ENCODE measurements around the gene PNMA8C.
"Not testable (repeated sequence)": the region's sequence is repeated elsewhere in the genome, so short reads cannot be mapped to it uniquely, and the experiment has no call there.

Gene PNMA8C

DNA sequence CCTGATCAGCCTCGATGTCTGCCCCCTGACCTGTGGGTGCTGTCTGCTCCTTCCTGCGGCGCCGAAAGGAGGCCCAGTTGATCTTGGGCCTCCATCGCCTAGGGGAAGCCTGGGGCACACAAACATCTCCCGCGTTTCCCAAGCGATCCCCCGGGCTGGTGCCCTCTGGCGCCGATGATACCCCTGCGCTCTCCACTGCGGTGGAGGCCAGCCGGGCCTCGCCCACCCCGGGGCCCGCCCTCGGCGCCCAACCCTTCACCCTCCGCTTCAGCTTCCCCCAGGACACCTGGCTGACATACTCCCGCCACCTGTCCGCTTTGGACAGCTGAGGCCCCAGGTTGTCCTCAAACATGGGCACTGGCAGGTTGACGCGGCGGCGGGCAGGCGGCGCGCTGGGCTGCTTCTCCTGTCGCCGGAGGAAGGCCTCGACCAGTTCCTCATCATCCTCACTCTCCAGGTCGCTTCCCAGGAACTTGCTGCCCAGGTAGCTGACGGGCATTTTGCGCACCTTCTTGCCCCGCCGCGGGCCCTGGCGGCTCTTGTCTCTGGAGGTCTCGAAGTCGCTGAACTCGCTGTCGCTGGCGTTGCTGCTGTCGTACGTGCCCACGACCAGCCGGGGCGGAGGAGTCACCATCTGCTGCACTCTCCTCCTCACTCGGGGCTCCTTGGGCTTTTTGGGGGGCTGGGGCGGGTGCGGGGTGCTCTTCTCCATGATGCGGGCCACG is 16.6 kb downstream of the PNMA8C start:
- no peak for DNase-seq (ENCODE audit: low read depth in 4 of 4, low spot score in 1 of 4)

DNA sequence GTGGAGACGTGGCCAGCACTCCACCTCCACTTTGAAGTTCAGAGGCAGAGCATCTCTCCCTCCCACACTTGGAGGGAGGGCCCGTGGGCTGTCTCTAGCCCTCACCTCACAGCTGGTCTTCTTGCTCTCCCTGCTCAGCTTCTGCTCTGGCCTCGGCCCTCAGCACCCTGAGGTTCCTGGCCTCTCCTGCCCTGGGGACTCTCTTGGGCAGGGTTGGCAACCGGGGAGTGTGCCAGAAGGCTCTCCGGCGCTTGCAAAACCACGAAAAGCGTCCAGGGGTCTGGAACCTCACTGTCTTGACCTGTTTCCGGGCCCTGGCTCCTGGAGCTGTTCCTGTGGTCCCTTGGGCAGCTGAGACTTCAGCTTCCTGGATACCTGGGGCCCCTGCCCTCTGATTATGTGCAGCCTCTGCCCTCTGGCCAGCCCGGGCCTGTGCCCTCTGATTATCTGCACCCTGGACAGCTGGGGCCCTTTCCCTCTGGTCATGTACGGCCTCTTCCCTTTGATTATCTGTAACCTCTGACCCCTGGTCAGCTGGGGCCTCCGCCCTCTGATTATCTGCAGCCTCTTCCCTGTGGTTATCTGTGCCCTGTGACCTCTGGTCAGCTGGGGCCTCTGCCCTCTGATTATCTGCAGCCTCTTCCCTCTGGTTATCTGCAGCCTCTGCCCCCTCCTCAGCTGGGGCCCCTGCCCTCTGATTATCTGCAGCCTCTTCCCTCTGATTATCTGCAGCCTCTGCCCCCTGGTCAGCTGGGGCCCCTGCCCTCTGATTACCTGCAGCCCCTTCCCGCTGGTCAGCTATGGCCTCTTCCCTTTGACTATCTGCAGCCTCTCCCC is 17.4 kb downstream of the PNMA8C start:
- DNase-seq (ENCODE audit: low read depth in 4 of 4, low spot score in 1 of 4), result no peak

DNA sequence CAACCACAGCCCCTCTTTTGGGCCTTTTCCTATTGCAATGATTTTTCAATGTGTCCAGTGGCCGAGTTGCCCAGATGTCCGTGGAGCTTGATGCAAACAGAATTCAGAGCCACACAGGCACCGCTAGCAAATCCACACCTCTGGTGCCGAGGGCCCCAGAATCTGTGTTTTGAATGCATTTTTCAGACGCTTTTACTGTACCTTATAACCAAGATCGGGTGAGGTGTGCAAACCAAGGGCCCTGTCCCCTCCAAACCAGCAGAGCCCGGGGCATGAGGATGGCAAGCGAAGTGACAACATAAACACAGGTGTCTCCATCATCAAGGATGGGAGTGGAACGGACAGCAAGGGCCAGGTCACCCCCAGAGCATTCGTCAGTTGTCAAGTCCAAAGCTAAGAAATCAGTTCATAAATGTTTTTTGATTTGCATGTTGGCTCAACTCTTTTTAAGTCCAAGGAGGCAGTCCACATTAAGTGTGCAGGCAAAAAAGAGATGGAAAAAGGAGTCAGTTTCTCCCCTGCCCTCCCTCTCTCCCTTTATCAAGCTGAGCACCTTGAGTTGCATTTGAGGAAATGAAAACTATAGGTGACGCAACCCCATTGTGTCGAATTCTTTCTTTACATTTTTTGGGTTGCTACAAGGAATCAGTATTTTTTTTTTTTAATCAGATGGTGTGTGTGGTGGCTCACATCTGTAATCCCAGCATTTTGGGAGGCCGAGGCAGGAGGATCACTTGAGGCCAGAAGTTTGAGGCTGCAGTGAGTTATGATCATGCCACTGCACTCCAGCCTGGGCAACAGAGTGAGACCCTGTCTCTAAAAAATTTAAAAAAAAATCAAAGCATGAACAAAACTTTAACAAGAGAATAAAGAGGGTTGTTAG is 18.3 kb downstream of the PNMA8C start:
- DNase-seq (ENCODE audit: low read depth in 4 of 4, low spot score in 1 of 4), result no peak

DNA sequence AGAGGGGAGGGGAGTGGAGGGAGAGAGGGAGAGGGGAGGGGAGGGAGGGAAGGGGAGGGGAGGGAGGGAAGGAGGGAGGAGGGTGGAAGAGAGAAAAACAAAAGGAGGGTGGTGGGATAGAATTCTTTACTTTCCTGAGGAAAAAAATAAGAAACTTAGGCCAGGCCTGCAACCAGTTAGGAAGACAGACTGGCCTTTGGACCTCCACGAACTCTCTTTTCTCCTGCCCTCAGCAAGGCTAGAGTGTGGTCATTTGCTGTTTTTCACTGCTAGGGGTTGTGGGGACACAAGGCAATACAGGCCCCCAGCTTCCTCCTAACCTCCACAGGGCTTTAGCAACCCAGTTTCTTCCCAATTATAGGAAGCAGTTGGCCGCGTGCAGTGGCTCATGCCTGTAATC is 19.5 kb downstream of the PNMA8C start:
- DNase-seq (ENCODE audit: low read depth in 4 of 4, low spot score in 1 of 4), result no peak

DNA sequence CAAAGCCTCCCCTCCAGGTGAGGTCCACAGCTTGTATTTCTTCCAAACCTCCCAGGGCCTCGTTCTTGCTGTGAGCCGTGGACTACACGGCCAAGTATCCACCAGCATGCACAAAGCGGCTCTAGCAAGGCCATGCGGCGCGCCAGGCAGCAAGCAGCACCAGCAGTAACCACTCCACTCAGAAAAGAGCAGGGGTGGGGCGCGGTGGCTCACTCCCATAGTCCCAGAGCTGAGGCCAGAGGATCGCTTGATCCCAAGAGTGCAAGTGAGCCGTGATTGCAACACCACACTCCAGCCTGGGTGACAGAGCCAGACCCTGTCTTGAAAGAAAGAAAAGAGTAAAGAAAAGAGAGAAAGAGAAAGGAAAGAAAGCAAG is 20.1 kb downstream of the PNMA8C start:
- DNase-seq (ENCODE audit: low read depth in 4 of 4, low spot score in 1 of 4), result no peak

DNA sequence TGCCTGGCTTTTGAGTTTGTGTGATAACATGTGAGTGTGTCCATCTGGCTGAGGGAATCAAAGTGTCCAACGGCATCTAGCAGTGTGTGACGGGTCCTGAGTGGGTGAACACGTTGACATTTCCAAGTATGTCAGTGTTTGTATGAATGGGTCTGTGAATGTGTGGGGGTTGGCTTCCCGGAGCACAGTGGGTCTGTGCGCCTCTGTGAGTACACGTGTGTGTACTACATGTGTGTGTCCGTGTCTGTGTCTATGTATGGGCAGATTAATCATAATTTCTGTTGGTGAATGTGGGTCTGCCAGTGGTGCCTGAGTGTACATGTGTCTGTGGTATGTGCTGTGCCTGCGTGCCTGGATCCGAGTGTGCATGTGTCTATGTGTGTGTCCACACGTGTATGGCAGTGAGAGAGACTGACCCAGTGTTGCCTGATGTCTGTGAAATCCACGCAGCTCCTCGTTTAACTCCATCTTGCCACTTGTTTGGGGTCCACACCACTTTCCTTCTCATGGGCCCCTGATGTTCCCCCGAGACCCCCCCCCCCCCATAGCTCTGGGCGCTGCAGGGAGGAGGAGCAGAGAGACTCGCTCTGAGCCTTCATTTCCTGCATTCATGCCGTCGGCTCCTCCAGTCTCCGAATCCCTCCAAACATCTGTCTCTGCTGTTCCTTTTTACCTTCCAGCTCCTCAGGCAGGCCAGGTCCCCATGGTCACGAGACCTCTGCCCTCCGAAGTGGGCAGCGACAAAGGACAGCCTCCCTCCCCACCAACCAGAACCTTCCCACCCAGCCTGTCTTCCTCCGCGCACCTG is 20.7 kb downstream of the PNMA8C start:
- no peak for DNase-seq (ENCODE audit: low read depth in 4 of 4, low spot score in 1 of 4)

DNA sequence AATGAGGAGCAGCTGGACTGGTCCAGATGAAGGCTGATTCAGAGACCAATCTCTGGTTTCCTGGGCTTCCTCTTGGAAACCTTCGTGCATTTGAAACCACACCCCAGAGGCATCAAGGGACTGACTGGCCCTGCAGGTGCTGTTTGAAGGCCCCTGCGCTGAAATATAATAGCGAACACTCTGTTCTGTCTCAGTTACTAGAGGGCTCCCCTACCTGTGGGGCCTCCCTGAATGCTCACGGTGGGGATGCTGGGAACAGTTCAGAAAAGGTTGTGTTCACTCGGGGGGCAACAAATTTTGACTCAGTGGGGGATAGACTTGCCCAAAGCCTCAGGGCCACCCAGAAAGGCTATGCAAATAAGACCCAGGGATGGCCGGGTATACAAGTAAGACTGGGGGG is 21.8 kb downstream of the PNMA8C start:
- DNase-seq (ENCODE audit: low read depth in 4 of 4, low spot score in 1 of 4), result no peak

DNA sequence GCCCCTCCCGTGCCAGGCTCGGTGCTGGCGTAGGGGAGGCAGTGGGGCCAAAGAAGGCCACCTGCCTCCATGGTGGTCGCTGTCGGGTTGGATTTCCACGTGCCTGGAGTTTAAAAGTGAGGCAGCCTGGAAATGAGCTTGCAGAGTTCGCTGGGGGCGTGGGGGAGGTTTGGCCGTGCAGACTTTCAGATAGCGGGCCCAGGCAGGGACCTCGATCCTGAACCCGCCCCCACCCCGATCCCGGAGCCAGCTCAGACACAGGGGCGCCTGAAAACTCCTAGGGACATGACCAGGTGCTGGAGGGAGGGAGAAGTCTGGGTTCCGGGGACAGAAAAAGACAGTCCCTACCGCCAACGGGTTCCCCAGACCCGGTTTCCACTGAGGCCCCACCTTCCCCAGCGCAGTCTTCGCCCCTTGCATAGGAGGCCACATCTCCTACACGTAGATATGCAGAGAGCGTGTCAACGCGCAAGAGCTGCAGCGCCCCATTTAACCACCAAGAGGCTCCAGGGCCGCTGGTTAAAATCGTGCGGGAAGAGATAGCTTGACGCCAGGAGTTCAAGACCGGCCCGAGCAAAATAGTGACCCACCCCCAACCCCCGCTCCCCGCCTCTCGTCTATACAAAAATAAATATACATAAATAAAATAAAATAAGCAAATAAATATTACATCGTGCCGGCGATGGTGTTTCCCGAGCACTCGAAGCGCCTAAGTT is 23.8 kb downstream of the PNMA8C start:
- DNase-seq (ENCODE audit: low read depth in 4 of 4, low spot score in 1 of 4), result no peak

DNA sequence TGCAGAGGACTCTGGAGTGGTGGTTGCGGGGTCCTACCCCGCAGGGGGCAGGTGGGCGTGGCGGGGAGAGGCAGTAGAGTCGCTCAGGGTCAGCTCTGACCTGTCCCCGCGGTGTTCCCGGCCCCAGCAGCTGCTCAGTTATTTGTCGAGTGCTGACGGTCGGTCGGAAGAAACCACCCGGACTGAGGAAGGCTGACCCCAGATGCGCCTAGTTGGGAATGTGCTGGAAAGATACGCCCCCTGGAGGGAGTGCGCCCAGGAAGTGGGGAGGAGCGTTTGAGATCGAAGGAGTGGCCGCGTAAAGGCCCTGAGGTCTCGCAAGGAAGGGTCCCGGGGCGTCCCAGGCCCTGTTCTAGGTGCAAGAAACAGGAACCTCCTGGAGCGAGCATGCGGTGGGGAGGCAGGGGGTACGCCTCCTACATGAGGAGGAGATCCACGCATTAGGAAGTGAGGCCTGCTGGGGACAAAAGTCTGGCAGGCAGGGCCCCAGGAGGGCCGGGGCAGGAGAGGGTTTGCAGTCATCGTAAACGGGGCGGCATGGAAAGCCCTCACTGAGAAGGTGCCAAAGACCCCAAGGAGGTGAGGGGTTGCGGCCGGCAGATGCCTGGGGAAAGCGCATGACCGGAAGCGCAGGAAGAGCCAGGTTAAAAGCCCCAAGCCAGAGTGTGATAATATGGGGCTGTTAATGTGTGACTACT is 24.5 kb downstream of the PNMA8C start:
- DNase-seq (ENCODE audit: low read depth in 4 of 4, low spot score in 1 of 4), result no peak

DNA sequence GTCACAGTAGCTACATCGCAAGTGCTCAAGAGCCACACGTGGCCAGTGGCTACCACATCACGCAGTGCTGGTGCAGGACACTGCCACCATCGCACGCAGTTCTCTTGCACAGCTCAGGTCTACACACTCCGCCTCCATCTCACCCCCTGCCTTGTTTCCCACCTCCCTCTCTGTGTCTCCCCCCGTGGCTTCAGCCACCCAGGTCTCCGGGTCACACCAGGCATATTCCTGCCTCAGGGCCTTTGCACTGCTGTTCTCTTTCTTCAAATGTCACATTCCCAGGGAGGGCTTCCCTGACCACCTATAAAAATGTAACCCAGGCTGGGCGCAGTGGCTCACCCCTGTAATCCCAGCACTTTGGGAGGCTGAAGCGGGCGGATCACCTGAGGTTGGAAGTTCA is 26.0 kb downstream of the PNMA8C start:
- no peak for DNase-seq (ENCODE audit: low read depth in 4 of 4, low spot score in 1 of 4)

DNA sequence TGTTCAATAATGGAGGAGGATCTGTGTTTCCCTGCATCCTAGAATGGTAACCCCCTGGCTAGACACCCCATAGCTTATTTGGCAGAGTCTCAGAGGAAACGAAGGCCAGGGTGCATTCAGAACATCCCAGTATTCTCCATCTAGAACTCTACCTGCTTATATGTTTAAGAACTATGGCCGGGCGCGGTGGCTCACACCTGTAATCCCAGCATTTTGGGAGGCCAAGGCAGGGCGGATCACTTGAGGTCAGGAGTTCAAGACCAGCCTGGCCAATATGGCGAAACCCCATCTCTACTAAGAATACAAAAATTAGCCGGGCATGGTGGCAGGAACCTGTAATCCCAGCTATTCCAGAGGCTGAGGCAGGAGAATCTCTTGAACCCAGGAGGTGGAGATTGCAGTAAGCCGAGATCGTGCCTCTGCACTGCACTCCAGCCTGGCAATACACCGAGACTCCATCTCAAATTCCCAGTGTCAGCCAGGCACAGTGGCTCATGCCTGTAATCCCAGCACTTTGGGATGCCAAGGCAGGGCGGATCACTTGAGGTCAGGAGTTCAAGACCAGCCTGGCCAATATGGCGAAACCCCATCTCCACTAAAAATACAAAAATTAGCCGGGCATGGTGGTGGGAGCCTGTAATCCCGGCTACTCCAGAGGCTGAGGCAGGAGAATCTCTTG is 30.8 kb downstream of the PNMA8C start:
- not testable (repeated sequence) for DNase-seq (ENCODE audit: low read depth in 4 of 4, low spot score in 1 of 4)

DNA sequence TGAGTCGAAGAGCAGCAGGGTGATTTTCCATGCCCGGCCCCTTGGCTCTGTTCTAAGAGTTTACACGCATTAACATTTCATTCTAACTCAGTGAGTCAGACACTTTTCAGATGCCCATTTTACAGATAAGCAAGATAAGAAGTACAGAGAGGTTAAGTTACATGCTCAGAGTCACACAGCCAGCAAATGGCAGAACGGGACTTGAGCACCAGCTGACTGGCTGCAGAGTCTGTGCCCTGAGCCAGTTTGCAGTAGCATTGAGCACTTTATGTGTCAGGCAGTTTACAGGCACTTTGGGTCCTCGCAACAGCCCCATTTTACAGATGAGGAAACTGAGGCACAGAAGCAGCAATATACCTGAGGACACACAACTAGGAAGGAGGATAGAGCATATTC is 34.3 kb downstream of the PNMA8C start:
- no peak for DNase-seq (ENCODE audit: low read depth in 4 of 4, low spot score in 1 of 4)

DNA sequence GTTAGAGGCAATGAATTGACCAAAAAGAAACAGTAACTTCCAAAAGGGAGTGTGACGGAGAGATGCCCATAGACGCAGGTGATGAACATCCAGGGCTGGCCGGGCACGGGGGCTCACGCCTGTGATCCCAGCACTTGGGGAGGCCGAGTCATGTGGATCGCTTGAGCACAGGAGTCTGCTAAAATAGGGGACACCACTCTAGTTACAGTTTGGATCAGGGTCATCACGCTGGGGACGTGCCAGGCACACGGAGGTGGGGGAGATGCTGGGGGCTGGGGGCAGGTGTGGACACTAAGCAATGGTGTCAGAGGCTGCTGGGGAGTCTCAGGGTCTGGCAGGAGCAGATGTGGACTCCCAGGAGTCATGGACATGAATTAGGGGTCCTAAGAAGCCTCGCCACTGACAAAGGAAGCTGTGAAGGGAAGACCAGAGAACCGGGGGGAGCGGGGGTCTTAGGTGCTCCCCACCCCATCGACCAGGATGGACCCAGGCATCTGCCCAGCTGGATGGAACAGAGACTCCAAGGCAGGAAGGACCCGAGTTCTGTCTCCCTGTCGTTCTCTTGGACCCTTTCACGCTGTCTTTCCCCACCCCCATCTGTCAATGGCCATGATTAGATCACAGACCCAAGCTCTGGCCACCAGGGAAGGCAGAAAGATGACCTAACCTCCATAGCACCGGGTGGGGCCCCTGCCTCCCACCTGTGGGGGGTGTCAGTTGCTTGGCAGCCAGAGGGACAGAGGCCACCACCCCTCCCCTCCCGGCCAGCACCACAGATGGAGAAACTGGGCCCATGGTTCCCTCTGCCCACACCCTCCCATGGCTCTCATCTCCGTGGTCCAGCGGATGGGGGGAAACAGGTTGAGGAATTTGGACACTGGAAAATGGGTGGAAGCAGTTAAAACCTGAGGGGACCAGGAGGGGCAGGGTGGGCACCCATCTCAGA is 35.0 kb downstream of the PNMA8C start:
- DNase-seq (ENCODE audit: low read depth in 4 of 4, low spot score in 1 of 4), result no peak

DNA sequence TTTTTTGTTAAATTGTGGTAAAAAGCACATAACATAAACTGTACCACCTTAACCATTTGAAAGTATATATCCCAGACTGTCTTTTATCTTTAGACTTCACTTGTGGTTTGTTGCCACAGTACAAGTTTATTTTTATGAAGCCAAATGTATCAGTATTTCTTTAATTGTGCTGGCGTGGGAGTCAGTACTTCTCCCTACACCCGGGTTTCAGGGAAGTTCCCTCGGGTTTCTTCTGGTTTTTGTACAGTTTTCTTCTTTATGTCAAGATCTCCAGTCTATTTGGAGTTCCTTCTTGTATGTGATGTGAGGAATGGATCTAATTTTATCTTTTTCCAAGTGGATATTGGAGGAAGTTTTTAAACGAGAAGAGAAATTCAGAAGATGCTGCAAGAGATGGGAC is 35.9 kb downstream of the PNMA8C start:
- DNase-seq (ENCODE audit: low read depth in 4 of 4, low spot score in 1 of 4), result no peak

DNA sequence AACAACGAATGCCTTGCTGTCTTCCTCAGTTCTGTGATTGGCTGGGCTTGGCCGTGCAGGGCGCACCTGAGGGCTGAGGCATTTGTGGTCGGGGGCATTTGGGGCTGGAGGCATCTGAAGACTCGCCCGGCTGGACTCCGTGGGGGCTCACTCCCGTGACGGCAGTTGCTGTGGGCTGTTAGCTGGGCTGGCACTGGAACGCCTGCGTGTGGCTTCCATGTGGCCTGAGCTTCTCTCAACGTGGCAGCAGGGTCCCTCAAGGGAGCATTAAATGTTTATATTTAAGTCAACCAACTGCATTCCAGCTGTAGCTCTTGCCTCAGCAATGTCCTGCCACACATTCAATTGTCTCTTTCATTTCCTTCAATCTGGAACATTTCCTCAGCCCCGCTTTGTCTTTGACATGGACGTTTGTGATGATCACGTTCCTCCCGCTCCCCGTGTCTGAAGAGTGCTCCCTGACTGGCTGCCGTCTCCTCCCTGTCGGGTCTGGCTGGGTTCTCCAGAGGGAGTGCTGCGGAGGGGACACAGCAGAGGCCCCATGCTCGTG is 36.4 kb downstream of the PNMA8C start:
- DNase-seq (ENCODE audit: low read depth in 4 of 4, low spot score in 1 of 4), result no peak

DNA sequence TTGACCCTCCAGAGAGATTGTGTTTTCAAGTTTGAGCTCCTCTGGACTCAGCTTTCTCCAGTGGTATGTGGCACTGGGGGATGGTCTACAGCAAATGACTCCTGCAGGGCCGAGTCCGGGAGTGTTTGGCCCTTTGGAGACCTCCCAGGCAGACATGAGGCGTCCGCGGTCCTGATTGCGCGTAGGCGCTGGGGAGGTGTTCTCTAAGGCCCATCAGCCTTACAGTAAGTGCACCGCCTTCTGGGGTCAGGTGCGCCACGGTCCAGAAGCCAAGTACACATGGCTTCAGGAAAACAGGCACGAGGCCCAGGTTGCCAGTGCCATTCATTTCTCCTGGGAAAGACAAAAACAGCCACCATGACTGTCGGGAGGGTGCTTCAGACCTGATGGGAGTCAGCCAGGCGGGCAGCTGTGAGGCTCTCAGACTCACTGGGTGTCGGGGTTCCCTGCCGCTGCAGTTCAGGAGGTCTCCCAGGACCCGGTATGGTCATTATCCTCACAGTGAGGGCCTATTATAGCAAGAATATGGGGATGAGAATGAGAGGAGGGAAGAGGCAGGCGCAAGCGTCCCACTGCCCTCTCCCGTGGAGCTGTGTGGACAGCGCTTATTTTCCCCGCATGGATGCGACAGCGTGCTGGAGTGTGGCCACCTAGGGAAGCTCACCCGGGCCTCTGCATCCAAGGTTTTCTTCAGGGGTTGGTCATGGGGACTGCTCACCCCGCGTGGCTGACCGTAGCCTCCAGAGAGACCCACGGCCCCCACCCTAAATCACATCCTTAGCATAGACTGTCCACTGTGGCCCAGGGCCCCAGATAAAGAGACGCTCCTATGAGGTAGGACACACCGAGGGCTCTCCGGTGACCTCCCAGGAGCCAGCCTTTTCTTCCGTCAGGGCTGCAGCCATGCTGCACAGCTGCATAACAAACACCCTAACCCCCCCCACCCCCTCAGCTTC is 37.2 kb downstream of the PNMA8C start:
- no peak for DNase-seq (ENCODE audit: low read depth in 4 of 4, low spot score in 1 of 4)

DNA sequence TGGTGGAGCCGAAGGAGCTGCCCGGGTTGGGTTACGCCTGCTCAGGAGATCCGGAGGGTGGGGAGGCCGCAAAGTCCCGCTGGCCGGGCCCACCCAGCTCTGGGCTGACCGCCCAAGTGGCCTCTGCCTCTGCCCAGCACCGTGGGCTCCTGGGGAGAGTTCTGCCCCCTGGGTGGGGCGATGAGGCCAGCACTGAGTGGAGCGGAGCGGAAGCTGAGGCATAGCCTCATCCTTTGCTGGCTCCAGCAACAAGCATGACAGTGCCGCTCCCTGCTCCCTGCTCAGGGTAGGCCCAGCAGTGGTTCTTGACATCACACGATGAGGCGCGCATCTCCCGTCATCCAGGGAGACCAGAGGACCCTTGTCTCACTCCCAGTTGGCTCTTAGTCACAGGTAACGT is 37.9 kb downstream of the PNMA8C start:
- no peak for DNase-seq (ENCODE audit: low read depth in 4 of 4, low spot score in 1 of 4)

Data from stimulated activated CD4-positive, alpha-beta T cell treated with anti-CD3 and anti-CD28 coated beads, Interleukin-1b, Interleukin-23, amount 100 ng/mL, for 24 hours (primary cell).